GM10266 (cell line): ENCODE data around the gene SRL.

Experiments used
- DNase-seq: peaks from one replicate; pipeline ENCODE4 v3.0.0; 2012; ENCODE audit errors: extremely low spot score
- TF ChIP-seq, protein P1 (sequence below): IDR thresholded peaks from 2 replicates; pipeline ENCODE4 v1.5.1; 2012; ENCODE audit warnings: mild to moderate bottlenecking, low read depth; ENCODE audit not compliant: control insufficient read depth, insufficient read depth; ENCODE audit errors: missing control alignments

SRL gene

DNA sequence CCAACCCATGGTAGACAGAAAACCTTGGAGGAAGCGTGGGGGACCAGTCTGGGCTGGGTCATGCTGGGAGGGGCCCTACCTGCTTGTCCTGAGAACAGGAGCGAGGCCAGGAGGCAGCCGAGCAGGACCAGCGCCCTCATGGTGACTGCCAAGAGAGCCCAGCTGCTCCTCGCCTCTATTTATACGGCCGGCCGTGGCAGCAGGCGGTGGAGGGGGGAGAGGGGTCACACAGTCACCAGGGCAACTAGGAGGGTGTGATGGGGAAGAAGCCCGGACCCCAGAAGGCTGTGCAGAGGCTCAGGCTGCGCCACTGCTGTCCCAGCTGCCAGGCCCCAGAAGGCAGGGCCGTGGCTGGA, at the start of gene SRL:
TSS of gene SRL (minus strand) at position 153 of the 356 bp plus-strand sequence. CDS start at position 140, 13 bp downstream.
- DNase-seq = no peak

DNA sequence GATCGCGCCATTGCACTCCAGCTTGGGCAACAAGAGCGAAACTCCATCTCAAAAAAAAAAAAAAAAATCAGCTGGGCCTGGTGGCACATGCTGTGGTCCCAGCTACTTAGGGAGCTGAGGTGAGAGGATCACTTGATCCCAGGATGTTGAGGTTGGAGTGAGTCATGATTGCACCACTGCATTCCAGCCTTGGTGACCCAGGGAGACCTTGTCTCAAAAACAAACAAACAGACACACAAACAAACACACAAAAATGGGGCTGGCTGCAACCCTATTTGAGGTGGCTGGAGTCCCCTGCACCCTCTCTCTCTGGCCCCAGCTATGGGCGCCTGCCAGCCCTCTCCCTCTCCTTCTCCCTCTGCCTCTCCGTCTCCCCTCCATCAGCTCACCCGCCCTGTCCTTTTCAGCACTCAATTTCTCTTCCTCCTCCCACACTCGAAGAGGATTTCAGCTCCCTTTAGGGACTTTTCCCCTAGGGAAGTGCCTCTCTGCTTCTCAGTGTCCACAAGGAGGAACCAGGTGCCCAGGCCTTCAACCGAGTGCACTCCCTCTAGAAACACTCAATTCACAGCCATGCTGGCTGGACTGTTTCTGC, 48.5 kb upstream of the SRL start:
- TF ChIP-seq, protein P1, sequence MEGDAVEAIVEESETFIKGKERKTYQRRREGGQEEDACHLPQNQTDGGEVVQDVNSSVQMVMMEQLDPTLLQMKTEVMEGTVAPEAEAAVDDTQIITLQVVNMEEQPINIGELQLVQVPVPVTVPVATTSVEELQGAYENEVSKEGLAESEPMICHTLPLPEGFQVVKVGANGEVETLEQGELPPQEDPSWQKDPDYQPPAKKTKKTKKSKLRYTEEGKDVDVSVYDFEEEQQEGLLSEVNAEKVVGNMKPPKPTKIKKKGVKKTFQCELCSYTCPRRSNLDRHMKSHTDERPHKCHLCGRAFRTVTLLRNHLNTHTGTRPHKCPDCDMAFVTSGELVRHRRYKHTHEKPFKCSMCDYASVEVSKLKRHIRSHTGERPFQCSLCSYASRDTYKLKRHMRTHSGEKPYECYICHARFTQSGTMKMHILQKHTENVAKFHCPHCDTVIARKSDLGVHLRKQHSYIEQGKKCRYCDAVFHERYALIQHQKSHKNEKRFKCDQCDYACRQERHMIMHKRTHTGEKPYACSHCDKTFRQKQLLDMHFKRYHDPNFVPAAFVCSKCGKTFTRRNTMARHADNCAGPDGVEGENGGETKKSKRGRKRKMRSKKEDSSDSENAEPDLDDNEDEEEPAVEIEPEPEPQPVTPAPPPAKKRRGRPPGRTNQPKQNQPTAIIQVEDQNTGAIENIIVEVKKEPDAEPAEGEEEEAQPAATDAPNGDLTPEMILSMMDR = no peak
- DNase-seq = no peak

More for the DNA sequence above, at the start of gene SRL:
- TF ChIP-seq, protein P1 = no peak

DNA sequence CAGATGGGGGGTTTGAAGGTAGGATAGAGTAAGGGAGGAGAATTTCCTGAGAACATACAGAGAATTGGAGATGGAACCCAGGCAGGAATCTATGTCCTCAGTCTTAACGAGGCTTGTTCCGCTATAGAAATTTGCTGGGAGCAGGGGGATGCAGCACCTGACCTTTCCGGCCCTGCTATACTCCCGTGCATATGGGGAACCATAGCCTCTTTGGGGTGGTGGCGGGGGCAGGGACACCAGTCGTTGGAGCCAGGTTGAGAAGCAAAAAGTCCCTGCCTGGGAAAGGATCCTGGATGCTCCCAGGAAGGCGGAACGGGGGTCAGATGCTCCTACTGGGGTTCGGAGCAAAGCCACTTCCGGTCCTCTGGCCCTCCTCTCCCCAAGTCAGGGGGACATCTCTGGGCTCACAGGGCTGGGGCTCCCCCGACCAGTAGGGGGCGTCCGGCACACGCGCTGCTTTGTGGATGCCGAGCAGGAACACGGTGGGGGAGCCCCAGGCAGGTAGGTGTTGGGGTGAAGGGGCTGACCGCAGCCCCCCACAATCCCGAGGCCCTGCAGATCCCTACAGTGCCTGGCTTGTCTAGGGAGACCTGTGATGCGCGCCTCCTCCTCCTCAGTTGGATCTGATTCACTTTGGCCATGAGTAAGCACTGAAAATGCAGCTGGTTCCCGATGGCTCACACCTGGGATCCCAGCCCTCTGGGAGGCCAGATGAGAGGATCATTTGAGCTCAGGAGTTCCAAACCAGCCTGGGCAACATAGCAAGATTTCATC, 46.5 kb upstream of the SRL start:
- TF ChIP-seq, protein P1 = peak; percentile 98
- DNase-seq = peak; percentile 88

DNA sequence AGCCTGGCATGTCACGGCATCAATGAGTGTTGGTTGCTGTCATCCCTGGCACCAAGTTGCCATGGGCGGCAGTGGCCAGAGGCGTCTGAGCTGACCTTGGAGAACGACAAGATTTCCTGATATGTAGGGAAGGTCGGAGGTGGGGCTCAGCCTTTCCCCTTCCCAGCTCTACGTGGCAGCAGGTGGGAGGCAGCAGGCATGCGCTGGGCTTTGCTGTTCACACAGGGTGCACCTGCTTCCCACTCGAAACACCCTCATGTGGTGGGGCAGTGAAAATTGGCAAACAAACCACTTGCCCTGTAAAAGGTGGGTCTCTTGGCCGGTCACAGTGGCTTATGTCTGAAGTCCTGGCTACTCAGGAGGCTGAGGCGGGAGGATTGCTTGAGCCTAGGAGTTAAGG, 43.3 kb upstream of the SRL start:
- no peak for DNase-seq
- TF ChIP-seq, protein P1 = no peak

DNA sequence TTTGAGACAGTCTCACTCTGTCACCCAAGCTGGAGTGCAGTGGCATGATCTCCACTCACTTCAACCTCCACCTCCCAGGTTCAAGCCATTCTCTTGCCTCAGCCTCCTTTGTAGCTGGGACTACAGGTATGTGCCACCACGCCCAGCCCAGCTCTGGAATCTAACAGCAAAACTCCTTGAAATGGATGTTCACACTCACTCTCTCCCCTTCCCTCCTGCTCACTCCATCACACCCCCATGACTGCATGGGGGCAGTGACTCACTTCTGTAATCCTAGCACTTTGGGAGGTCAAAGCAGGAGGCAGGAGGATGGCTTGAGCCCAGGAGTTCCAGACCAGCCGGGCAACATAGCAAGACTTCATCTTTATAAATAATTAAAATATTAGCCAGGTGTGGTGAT, 42.1 kb upstream of the SRL start:
- DNase-seq = no peak
- TF ChIP-seq, protein P1 = no peak

DNA sequence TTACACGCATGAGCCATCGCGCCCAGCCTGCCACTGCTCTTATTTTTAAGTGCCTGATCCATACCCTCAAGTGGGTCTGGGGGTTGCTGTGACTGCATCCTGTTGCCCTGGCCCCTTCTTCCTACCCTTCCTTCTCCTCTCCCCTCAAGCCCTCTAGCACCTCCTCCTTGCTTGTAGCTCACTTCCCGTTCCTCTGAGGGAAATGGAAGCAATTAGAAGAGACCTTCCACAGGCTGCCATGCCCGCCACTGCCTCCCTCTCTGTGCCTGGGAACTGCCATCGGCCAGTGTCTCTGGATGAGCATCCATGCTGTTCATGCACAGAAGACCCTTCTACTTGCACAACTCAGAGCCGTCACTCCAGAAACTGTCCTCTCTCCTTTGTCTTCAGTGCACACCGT, 41.6 kb upstream of the SRL start:
- TF ChIP-seq, protein P1 = no peak
- DNase-seq = no peak

DNA sequence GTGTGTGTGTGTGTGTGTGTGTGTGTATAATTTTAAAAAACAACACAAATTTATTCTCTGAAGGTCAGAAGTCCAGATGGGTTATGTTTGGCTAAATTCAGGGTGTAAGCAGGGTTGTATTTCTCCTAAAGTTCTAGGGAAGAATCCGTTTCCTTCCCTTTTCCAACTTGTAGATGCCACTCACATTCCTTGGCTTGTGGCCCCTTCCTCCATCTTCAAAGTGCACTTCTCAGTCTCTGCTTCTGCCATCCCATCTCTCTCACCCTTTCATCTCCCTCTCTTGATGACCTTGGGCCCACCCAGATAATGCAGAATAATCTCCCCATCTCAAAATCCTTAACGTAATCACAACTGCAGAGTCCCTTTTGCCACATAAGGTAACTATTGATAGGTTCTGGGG, 38.7 kb upstream of the SRL start:
- no peak for DNase-seq
- TF ChIP-seq, protein P1 = no peak
